Right forelimb (tissue), 1 donor: ENCODE results near the gene SPATA25.
A peak's percentile ranks its signal among the peaks of the same experiment; 100 is the strongest.
"Not testable (repeated sequence)": the region's sequence is repeated elsewhere in the genome, so short reads cannot be mapped to it uniquely, and the experiment has no call there.

Experiments used
- DNase-seq: peaks from one replicate; pipeline ENCODE4 v3.0.0-alpha.2; 2018

Gene SPATA25

GRCh38 chr20:45887346-45887715 is at the start of gene SPATA25:
Gene SPATA25 (minus strand): TSS chr20:45887622. CDS start chr20:45887590, 32 bp downstream.
- no peak for DNase-seq

- DNase-seq: no peak
Observed at GRCh38 chr20:45935416-45936046, 48.1 kb upstream of the SPATA25 start.

DNA sequence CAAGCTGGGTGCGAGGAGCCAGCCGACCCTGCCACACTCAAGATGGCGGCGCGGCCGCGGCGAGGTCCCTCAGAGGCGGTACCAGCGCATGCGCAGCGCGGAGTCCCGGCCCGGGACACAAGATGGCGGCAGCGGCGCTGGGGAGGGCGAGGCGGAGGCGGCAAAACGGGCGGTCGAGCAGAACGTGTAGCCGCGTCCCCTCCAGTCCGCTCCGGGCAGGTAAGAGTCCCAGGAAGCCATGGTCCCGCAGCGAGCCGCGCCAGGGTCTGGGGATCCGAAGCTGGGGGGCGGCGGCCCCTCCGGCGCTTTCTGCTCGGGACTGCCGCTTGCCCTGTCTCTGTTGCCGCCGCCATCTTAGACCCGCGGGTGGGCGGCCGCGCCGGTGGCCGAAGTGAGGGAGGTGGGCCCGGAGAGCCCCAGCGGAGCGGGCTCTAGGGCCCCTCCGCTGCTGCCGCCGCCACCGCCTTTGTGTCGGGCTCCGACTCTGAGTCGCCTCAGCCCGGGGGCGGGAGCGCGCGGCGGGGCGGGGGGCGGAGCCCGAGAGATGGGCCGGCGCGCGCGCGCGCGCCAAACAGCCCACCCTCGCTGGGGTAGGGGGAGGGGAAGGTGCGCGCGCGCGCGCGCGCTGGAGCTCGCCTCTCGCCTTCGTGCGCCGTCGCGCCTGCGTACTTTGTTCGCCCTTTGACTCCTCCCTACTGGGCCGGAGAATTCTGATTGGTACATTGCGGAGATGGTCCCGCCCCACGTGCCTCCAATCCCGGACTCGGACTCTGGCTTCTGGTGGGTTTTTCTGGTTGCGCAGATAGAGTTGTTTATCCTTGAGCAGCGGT is 47.4 kb upstream of the SPATA25 start, which contains the start of gene PCIF1:
PCIF1 (plus strand) TSS at position 98 of the 830 bp plus-strand sequence. CDS start 4,317 bp downstream, outside the sequence.
- peak; percentile 99 for DNase-seq

- DNase-seq: no peak
Observed at GRCh38 chr20:45934046-45934585, 46.7 kb upstream of the SPATA25 start.

GRCh38 chr20:45933266-45934045 is 46.0 kb upstream of the SPATA25 start:
- DNase-seq: peak; percentile 75

- DNase-seq: not testable (repeated sequence)
Observed at GRCh38 chr20:45931680-45932079, 44.3 kb upstream of the SPATA25 start.

GRCh38 chr20:45927071-45927878 is 39.9 kb upstream of the SPATA25 start:
- DNase-seq: no peak

DNA sequence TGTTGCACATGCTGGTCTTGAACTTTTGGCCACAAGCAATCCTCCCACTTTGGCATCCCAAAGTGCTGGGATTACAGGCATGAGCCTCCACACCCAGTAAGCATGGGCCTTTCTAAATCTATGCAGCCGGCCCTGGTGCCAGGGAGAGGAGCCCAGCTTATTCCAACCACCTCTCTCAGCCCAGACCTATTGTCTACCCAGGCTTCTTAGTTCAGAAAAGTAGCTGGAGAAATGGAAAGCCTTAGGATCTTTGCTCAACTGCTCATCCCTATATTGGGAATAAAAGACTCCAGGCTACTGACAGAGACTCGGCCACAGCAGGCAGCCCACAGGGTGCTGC is 39.3 kb upstream of the SPATA25 start:
- no peak for DNase-seq

DNA sequence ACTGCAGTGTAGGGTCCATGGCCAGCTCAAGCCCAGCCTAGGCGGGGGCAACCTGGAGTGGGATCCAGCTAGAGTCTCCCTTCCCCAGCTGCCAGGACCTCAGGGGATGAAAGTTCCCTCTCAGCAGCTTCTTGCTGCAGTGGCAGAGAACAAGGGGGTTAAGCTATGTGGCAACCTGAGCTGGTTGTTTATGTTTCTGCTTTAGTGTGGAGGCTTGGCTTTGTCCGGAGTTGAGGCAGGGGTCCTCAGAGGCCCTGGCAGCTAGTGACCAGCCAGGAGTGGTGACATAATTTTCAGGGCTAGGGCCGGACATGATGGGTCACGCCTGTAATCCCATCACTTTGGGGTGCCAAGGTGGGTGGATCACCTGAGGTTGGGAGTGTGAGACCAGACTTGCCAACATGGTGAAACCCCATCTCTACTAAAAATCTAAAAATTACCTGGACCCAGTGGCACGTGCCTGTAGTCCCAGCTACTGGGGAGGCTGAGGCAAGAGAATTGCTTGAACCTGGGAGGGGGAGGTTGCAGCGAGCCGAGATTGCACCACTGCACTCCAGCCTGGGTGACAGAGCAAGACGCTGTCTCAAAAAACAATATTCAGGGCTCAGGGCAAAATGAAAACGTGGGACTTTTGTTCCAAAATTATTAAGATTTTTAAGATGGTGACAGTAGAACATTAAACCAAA is 38.5 kb upstream of the SPATA25 start:
- DNase-seq: no peak

GRCh38 chr20:45924391-45925261 is 37.2 kb upstream of the SPATA25 start:
- DNase-seq: no peak

DNA sequence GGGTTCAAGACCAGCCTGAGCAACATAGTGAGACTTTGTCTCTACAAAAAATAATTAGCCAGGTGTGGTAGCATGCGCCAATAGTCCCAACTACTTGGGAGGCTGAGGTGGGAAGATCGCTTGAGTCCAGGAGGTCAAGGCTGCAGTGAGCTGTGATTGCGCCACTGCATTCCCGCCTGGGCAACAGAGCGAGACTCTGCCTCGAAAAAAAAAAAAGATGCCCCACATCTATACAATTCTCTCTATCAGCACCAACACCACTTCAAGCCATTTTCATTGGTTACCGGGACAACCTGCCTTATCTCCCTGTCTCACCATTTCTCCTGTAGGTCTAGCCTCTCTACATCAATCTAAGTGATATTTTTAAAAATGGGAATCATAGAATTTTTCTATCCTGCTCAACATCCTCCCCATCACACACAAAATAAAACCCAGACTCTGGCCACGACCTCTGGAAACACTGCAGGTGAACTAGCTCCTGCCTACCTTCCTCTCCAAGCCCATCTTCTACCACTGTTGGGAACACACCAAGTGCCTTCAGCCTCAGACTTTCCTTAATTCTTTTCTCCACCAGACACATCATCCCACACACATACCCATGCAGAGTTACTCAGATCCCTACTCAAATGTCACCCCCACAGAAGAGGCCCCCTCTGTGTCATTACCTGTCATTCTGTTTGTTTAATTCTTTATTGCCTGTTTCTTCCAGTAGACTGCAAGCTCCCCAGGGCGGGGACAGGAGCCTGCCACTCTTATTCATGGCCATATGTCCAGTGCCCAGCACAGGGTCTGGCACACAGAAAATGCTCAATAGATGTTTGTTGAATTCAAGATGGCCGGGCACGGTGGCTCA is 34.1 kb upstream of the SPATA25 start:
- no peak for DNase-seq

DNA sequence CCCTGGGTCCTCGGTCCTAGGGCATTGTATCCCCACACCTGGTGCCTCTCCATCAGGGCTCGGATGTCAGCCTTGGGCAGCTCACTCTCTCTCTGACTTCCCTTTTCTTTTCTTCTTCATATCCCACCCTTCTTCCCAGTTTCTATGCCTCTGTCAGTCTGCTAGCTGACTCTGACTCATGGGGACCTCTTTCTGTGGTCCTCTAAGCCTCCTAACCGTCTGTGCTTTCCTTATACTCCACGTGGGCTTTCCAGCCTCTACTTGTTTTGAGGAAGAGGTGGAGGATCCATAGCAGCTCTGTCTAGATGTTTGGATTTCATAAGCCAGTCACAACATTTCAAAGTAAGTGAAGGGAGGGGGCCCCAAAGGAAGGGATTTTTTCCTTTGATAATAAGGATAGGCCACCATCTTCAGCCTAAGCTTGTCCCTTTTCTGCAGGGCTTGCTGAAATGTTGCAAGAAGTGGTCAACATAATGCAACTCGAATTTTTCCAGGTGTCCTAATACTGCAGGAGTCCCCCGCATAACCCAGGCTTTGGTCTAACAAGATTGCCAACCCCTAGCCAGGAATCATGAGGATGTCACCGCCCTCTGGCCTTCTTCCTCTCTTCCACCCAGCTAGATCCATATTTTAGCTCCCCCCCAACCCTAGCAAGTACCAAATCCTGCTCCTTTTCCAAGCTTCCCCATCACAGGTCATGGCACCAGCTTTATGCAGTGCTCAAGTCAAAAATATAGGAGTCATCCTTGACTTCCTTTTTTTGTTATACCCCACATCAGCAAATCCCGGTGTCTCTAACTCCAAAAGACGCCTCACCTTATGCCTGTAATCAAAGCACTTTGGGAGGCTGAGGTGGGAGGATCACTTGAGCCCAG is 33.3 kb upstream of the SPATA25 start:
- DNase-seq: no peak

- peak; percentile 64 for DNase-seq
Observed at GRCh38 chr20:45919542-45920399, 32.3 kb upstream of the SPATA25 start.

DNA sequence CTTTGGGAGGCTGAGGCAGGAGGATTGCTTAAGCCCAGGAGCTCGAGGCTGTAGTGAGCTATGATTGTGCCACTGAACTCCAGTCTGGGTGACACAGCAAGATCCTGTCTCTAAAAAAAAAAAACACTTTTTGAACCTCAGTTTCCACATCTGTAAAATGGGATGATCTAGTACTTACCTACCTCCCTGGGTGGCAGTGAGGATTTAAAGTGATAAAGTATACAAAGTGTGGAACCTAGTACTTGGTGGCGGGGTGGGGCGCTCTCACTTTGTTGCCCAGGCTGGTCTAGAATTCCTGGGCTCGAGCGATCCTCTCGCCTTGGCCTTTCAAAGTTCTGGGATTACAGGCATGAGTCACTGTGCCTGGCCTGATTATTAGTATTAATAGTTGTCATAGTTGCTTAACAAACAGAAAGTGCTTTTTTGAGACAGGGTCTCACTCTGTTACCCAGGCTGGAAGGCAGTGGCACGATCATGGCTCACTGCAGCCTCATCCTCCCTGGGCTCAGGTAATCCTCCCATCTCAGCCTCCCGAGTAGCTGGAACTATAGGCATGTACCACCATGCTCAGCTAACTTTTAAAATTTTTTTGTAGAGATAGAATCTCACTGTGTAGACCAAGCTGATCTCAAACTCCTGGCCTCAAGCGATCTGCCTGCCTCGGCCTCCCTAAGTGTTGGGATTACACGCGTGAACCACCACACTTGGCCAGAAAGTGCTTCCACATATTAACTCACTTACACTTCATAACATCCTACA is 31.5 kb upstream of the SPATA25 start:
- no peak for DNase-seq

DNA sequence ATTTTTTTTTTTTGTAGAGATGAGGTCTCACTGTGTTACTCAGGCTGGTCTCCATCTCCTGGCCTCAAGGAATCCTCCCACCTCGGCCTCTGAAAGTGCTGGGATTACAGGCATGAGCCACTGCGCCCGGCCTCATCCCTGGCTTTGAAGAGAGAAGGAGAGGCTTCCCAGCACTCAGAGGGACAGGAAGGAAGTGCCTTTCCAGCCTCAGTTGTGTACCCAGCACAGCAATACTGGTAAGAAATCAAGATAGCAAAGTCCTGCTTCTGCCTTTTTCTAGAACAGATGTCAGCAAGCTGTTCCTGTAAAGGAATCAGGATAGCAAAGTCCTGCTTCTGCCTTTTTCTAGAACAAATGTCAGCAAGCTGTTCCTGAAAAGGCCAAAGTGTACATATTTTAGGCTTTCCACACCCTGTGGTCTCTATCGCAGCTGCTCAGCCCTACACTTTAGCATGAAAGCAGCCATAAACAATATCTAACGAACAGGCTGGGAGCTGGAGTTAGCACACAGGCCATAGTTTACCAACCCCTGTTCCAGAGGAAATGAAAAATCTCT is 30.8 kb upstream of the SPATA25 start:
- DNase-seq: no peak

GRCh38 chr20:45917790-45918141 is 30.3 kb upstream of the SPATA25 start:
- DNase-seq: peak; percentile 68

GRCh38 chr20:45913116-45913515 is 25.7 kb upstream of the SPATA25 start:
- DNase-seq: no peak
